ENCODE data around the gene SCYL3. TPM values are rescaled to one million over a fixed set of nuclear protein-coding genes. Genes with fewer than 3 reads are reported as not detected.
A peak's percentile ranks its signal among the peaks of the same experiment; 100 is the strongest.
"Not testable (repeated sequence)": the region's sequence is repeated elsewhere in the genome, so short reads cannot be mapped to it uniquely, and the experiment has no call there.

The SCYL3 gene
- 8.4 TPM for total RNA-seq
- long read RNA-seq, full-length matches to known transcripts, result 2 of 6 reads
- long read RNA-seq, partial matches to known transcripts, result 0 of 6 reads
- long read RNA-seq, other reads (novel, unspliced or antisense), result 4 of 6 reads

DNA sequence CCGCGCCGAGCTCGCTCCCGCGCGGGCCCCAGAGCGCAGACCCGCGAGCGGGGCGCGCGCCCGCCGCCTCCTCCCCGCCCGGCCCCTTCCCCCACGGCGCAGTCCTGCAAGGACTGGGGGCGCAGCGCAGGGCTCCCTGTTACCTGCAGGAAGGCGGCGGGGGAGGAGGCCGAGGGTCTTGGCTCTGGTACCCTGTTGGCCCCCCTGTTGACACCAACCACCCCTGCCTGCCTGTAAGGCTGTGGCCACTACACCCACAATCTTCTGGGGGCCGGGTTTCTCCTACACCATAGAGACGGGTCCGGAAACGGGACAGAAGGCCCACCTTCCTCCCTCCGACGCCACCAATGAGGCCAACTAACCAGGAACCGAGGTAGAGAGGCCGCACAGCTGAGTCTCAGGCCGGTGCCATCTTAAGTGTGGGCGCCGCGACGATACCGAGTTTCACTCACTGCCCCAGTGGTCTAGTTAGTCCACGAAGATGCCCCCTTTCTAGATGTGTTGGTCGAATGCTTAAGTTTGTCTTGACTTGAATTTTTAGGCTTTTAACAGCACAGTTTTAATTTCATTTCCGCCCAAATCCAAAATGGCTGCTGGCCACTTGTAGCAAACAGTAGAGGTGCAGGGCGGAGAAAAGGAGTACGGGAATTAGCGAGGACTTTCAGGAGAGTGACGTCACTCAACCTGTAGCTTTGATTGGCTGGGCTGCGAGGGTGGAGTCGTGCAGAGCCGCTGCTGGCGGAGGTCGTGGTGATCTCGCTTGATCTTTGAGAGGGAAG is at the start of gene SCYL3:
SCYL3 (minus strand) TSS at position 252 of the 779 bp plus-strand sequence. CDS start 5,056 bp downstream, outside the sequence.
- DNase-seq (ENCODE audit: low spot score), result peak; percentile 95

DNA sequence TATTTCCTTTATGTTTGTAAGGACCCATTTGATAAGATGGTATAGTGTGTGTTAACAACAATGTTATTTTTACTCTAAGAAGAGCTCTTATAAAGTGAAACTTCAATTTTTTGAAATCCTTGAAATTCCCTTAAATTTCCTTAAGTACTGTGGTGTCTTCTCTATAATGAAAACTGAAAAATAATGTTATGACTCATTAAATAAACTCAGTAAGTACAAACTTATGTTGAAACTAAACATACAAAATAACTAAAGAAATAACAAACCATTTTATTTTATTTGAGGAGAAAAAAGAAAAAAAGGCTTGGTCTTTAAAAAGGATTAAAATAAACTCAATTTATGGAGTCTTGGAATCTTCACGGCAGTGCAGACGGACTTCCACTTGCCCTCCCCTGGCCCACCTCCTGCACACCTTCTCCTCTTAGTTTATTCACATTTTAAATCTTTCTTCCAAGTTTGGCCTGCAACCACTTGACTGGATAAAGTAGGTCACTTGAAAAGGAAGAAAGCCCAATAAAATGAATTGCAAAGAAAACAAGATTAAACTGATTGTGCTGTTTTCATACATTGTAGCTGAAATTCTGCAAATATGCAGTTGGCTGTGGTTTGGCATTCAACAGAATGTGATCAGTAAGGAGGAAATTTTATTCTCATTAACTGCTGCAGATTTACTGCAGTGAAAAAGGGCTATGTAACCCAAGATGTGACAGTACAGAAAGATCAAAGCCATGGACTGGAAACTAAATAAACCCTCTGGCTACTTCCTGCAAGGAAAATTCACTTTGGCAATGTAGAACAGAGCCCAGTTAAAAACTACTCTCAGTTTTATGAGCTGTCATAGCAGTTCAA is 48.5 kb upstream of the SCYL3 start:
- DNase-seq (ENCODE audit: low spot score), result no peak

GRCh38 chr1:169933984-169934725 is 40.5 kb upstream of the SCYL3 start:
- no peak for DNase-seq (ENCODE audit: low spot score)

GRCh38 chr1:169931795-169932231 is 38.1 kb upstream of the SCYL3 start:
- no peak for DNase-seq (ENCODE audit: low spot score)

DNA sequence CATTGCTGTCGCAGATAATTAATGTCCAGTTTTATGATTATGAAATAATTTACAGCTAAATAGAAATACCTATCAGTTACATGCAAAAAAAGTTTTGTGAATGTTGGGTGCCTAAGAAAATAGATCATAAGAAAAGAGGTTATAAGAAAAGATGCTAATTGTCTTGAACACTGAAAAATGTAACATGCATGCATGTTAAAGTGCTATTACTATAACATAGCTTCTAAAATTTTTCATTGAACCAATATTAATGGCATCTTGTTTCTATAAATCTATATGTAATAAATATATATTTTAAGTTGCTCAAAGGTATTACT is 35.5 kb upstream of the SCYL3 start:
- no peak for DNase-seq (ENCODE audit: low spot score)

GRCh38 chr1:169928438-169929209 is 34.9 kb upstream of the SCYL3 start:
- DNase-seq (ENCODE audit: low spot score), result no peak

DNA sequence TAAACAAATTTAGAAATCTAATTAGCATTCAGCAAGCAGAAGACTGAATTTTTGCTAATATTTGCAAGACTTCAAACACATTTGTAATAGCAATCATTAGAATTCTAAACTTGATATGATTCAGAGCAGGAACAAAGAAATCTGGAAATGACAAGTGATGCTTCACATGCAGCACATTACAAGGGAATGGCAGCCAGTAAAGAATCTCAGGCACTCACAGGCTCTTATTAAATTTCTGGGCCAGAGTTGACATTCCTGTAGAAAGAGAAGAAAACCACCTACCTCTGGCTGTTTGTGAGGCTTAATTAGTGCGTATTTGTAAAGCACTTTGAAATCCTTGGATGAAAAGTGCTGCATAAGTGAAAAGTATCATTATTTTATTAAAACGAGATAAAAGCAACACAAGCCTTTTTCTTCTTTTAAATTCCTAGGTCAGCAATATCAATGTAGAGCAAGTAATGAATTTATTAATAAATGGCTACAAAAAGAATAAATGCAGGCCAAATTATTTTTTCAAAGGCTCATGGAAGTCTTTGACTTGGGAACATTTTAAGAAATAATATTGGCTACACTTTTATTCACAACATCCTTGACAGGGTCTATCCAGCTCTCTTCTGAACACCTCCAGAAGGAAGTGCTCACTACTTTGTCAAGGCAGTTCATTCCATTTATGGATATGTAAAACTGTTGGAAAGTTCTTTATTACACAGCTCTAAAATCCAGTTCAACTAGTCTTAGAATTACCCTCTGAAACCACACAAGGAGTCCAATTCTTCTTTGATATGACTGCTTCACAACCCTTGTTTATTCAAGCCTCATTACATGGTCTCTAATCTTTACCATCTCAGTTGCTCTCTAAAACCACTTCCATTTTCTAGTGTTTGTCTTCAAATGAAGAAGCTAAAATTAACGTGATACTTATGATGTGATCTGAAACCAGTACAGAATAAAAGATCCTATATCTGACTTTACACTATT is 32.1 kb upstream of the SCYL3 start:
- DNase-seq (ENCODE audit: low spot score), result no peak

DNA sequence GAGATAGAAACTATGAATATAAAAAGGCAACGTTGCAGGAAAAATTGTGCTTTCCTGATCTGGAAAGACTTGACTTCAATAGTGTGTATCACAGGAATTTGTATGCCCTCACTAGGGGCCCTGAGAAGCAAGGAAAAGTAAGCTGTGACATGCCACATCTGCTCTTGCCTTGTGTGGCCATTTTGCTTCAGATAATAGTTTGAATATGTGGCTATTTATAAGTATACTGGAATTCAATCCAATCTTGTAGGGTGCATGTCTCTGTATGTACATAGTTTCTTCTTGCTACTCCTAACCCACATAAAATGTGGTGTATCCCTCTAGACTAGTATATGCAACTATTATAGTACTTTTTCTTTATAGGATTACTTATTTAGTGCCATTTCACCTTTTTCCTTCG is 31.1 kb upstream of the SCYL3 start:
- no peak for DNase-seq (ENCODE audit: low spot score)

- DNase-seq (ENCODE audit: low spot score), result no peak
These were observed 30.4 kb upstream of the SCYL3 start for GRCh38 chr1:169924063-169924462.

DNA sequence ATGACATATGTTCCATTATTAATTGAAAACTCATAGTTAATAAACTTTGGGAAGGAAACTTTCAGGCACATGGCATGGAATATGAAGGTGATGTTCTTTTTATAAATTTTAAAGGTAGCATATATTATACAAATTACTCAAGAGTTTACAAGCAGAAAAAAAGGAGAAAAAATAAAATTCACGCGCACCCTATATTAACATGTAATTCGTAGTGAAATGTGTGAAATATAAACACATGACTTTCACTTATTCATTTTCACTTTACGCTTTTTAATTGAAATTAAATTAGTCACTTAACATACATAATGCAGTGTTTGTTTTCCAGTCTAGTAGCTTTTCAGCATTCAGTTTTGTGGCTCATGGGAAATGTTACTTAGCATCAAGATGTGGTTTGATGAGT is 27.4 kb upstream of the SCYL3 start:
- DNase-seq (ENCODE audit: low spot score), result no peak

- no peak for DNase-seq (ENCODE audit: low spot score)
These were observed 25.2 kb upstream of the SCYL3 start for GRCh38 chr1:169918927-169919326.

GRCh38 chr1:169918220-169918619 is 24.5 kb upstream of the SCYL3 start:
- DNase-seq (ENCODE audit: low spot score), result not testable (repeated sequence)

DNA sequence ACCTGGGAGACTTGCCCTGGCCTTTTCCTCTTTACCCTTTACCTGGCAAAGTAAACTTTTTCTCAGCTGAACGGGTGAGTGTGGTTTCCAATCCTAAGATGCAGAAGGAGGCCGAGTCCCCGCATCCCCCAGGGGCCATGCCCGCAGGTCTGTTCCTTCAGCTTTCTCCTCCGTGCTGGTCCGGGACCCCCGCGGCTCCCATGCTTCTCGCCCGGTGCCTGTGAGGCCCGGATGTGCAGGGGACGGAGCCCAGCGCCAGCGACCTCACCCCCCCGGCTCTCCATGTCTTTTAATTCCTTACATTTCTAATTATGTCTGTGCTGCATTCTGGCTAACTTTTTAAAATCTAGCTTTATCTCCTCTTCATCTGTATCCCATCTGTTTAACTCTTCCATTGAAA is 21.5 kb upstream of the SCYL3 start:
- no peak for DNase-seq (ENCODE audit: low spot score)

DNA sequence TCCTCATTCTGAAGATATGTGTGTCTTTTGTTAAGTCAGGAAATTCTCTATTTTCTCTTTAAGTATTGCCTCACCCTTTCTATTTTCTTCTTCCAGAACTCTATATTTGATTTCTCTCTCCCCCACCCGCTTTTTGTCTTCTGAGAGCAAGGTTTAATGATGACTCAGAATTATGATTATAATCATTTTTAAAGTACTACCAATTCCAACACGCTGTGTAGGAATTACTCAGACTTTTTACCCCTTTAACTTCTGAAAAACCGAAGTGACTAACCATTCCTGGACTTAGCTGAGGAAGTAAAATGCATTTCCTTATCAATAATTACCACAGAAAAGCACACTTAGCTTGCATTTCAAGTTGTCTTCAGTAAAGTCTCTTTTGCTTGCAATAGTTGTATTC is 20.8 kb upstream of the SCYL3 start:
- no peak for DNase-seq (ENCODE audit: low spot score)

DNA sequence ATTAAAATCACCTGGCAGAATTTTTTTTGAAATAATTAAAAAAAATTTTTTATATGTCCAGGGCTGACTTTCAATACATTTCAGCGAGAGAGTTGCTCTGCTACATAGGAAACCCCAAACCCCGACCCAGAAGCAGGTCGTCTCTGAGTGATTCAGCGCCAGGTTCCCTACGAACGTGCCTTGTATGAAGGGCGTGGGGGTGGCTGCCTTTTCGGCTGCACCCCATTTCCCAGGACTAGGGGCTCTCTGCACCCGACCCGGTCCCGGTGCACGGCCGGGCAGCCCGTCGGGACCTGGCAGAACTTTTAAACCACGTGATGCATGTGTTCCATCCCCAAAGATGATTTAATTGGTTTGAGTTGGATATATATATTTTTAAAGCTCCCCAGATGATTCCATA is 15.8 kb upstream of the SCYL3 start:
- DNase-seq (ENCODE audit: low spot score), result no peak

DNA sequence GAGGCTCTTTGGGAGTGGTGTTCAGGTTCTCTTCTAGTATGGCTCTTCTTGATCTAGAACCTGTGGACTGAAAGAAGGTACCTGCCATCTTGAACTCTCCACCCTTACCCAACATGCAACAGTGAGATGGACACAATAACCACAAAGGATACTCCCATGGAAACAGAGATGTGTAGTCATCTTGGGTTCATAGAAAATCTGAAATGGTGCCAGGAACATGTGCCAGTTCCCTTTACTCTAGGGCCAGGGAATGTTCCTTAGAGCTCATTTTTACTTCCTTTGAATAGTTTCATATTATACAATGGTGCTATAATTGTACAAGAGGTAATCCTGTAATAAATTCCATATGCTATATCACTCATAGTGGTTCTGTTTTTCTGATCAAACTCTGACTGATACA is 13.2 kb upstream of the SCYL3 start:
- DNase-seq (ENCODE audit: low spot score), result no peak

DNA sequence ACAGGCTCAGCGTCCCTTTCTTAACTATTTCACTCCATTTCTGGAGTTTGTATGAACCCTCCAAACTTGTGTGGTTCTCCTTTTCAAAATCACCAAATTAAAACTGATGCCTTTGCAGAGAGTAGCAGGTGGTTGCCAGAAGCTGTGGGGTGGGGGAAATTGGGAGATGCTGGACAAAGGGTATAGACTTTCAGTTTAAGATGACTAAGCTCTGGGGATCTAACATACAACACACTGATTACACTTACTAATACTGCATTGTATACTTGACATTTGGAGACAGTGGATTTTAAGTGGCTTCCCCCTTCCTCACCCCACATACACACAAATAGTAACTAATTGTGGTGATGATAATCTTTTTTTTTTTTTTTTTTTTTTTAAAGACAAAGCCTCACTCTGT is 11.1 kb upstream of the SCYL3 start:
- DNase-seq (ENCODE audit: low spot score), result no peak

DNA sequence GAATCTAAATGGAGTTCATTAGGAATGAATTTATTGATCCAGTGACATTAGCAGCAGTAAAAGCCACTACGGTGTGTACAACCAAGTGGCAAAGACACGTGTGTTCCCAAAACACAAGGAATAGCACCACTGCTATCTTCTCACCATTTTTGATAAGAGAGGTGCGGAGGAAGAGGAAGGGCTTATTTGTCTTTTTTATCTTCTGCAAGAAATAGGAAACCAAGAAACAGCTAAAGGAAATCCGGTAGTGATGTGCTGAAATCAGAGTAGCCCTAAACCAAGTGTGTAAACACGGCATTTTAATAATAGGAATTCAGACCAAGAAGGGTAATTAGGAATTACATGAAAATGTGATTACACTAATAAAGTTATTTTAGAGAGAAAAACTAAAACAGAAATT is 9.1 kb upstream of the SCYL3 start:
- no peak for DNase-seq (ENCODE audit: low spot score)

DNA sequence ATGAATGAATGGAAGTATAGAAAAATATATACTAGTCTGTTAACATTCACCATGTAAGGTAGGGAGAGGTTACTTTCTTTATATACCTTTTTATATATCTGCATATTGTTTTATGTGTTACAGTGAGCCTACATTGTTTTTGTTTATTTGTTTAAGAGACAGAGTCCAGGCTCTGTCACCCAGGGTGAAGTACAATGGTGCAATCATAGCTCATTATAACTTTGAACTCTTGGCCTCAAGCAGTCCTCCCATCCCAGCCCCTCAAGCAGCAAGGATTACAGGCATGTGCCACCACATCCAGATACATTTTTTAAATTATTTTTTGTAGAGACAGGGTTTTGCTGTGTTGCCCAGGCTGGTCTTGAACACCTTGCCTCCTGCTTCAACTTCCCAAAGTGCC is 7.4 kb upstream of the SCYL3 start:
- no peak for DNase-seq (ENCODE audit: low spot score)

- DNase-seq (ENCODE audit: low spot score), result no peak
These were observed 6.9 kb upstream of the SCYL3 start for GRCh38 chr1:169900571-169900970.

Data from mesenteric fat pad (tissue), 1 donor.